Panc1 (cell line): ENCODE measurements around the gene TAX1BP1. TPM values are rescaled to one million over a fixed set of nuclear protein-coding genes. Genes with fewer than 3 reads are reported as not detected.

Experiments used
- ATAC-seq: fragments of 200-7000 bp; cut with Tn5 transposase; 2 replicates; pipeline ENCODE4 v1.9.1; 2020; ENCODE audit warnings: mild to moderate bottlenecking, moderate library complexity
- BruUV-seq: library from RNA; stranded (reverse); fragments of 400-500 nt; replicated peaks from 2 replicates; lab custom pipeline; 2021; lab: Mats Ljungman, UMichigan
- CTCF ChIA-PET: fragments of 300-600 bp; sonication (Branson Sonifier 250); formaldehyde crosslinking; loops from one replicate; lab custom pipeline; 2022; ENCODE audit warnings: antibody characterized with exemption; lab: Charles Lee
- POLR2A ChIA-PET: fragments of 300-600 bp; sonication (Branson Sonifier 250); formaldehyde crosslinking; loops from one replicate; lab custom pipeline; 2022; ENCODE audit warnings: antibody characterized with exemption; lab: Charles Lee
- DNase-seq: peaks from one replicate; pipeline ENCODE4 v3.0.0-alpha.2; 2010; ENCODE audit warnings: low read depth, low spot score
- H3K27ac ChIP-seq: 2 replicates; pipeline ENCODE4 v1.5.1; 2011; ENCODE audit warnings: mild to moderate bottlenecking, low read length, inconsistent platforms
- H3K27me3 ChIP-seq: fragments of 200-500 bp; sonication (Bioruptor generic); 2 replicates; pipeline ENCODE4 v1.6.0; 2014; ENCODE audit warnings: low read length, inconsistent platforms; ENCODE audit not compliant: control insufficient read depth, insufficient read depth
- H3K36me3 ChIP-seq: fragments of 200-500 bp; sonication (Bioruptor generic); 2 replicates; pipeline ENCODE4 v1.5.1; 2014; ENCODE audit warnings: inconsistent platforms, mild to moderate bottlenecking, low read length, moderate library complexity; ENCODE audit not compliant: control insufficient read depth, insufficient read depth
- H3K4me1 ChIP-seq: 2 replicates; pipeline ENCODE4 v1.5.1; 2011; ENCODE audit warnings: inconsistent platforms, mild to moderate bottlenecking, low read length, moderate library complexity; ENCODE audit not compliant: control insufficient read depth, insufficient read depth
- H3K4me3 ChIP-seq, 2 experiments: 2 replicates each; pipeline ENCODE4 v1.5.1; 2011 to 2012; ENCODE audit warnings: low read depth in 2 of 2, low read length in 2 of 2, mild to moderate bottlenecking in 2 of 2, inconsistent platforms in 1 of 2, moderate library complexity in 1 of 2
- H3K9me3 ChIP-seq: fragments of 200-500 bp; sonication (Bioruptor generic); 2 replicates; pipeline ENCODE4 v1.5.1; 2014; ENCODE audit warnings: low read depth, mild to moderate bottlenecking, inconsistent platforms, low read length, moderate library complexity; ENCODE audit not compliant: control insufficient read depth, insufficient read depth
- POLR2AphosphoS5 ChIP-seq: IDR thresholded peaks from 2 replicates; pipeline ENCODE4 v1.6.1; 2012; ENCODE audit warnings: mild to moderate bottlenecking, low read depth, low read length, moderate library complexity
- REST ChIP-seq, 2 experiments: IDR thresholded peaks; 2 replicates each; pipeline ENCODE4 v1.6.1; 2011 to 2012; ENCODE audit warnings: low read depth in 2 of 2, control low read depth in 1 of 2, low read length in 1 of 2, mild to moderate bottlenecking in 1 of 2, moderate library complexity in 1 of 2; ENCODE audit not compliant: insufficient read depth in 1 of 2
- SIN3A ChIP-seq: IDR thresholded peaks from 2 replicates; pipeline ENCODE4 v1.6.1; 2012; ENCODE audit warnings: low read depth, mild to moderate bottlenecking, low read length, moderate library complexity, borderline replicate concordance; ENCODE audit not compliant: insufficient read depth
- TCF7L2 ChIP-seq: IDR thresholded peaks from 2 replicates; pipeline ENCODE4 v1.6.1; 2011; ENCODE audit warnings: mild to moderate bottlenecking, low read depth, low read length, inconsistent platforms
- in situ Hi-C: cut with HindIII; loops from 2 replicates; pipeline ENCODE4 v1.10.0; 2016; ENCODE audit warnings: low sequenced_read_pairs, low pct_unique_long_range_greater_than_20kb
- intact Hi-C: fragments of 100-400 bp; cut with micrococcal nuclease; formaldehyde crosslinking; loops from one replicate; pipeline ENCODE4 v1.10.0; 2022; ENCODE audit not compliant: unreplicated experiment
- total RNA-seq: library from RNA; stranded (reverse); gene quantifications from one replicate; pipeline ENCODE4 v1.2.1, GENCODE V29; 2021; ENCODE audit not compliant: unreplicated experiment
- TF ChIP-seq, protein P1 (sequence below): fragments of 450-650 bp; IDR thresholded peaks from 2 replicates; pipeline ENCODE4 v1.5.1; 2017; ENCODE audit warnings: mild to moderate bottlenecking

Gene TAX1BP1
- total RNA-seq, 1 experiment from 2014 or later = 125 TPM

DNA sequence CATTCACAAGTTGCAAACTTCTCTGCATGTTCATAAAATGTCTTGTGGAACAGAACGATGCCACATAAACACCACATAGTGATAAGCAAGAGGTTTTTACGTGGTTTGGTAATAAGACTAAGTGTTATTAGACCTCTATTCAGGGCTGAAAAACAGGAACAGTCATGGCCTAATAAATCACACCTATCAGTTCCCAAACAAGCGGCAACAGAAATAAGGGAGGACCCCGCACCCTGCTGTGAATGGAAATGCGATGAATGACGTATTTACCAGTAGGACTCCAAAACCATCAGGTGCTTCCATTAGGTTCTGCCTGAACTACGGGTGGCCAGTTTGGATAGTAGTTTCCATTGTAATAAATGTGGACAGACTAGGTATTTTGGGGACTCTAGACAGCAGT, 129.1 kb downstream of the TAX1BP1 start:
- Histone ChIP-seq H3K4me3 (no peak overlapping the region), H3K27me3 (no peaks in the 10 kb centered on the region), H3K36me3 (no peaks in the 10 kb centered on the region), H3K9me3 (no peaks in the 10 kb centered on the region), H3K27ac (no peak overlapping the region), H3K4me1 (no peaks in the 10 kb centered on the region)
- TF ChIP-seq, protein P1, sequence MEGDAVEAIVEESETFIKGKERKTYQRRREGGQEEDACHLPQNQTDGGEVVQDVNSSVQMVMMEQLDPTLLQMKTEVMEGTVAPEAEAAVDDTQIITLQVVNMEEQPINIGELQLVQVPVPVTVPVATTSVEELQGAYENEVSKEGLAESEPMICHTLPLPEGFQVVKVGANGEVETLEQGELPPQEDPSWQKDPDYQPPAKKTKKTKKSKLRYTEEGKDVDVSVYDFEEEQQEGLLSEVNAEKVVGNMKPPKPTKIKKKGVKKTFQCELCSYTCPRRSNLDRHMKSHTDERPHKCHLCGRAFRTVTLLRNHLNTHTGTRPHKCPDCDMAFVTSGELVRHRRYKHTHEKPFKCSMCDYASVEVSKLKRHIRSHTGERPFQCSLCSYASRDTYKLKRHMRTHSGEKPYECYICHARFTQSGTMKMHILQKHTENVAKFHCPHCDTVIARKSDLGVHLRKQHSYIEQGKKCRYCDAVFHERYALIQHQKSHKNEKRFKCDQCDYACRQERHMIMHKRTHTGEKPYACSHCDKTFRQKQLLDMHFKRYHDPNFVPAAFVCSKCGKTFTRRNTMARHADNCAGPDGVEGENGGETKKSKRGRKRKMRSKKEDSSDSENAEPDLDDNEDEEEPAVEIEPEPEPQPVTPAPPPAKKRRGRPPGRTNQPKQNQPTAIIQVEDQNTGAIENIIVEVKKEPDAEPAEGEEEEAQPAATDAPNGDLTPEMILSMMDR = no peak
- TF ChIP-seq POLR2AphosphoS5 (no peak), REST (IDR thresholded peaks at IDR 0.05; ENCODE audit: insufficient read depth in 1 of 2, low read depth in 2 of 2, low read length in 1 of 2) (no peak), SIN3A (no peak), TCF7L2 (no peak)
- no peak for DNase-seq
- ATAC-seq = no peak
- ChIA-PET POLR2A (interaction anchor here (0.5 kb wide), 1 partner anchor 17 kb away, joined by 3 read pairs; no protein-coding TSS in a partner anchor), CTCF (no interaction called here)
- BruUV-seq = no TSS peak
- intact Hi-C loops (no loop called here), in situ Hi-C loops (no loop called here)

DNA sequence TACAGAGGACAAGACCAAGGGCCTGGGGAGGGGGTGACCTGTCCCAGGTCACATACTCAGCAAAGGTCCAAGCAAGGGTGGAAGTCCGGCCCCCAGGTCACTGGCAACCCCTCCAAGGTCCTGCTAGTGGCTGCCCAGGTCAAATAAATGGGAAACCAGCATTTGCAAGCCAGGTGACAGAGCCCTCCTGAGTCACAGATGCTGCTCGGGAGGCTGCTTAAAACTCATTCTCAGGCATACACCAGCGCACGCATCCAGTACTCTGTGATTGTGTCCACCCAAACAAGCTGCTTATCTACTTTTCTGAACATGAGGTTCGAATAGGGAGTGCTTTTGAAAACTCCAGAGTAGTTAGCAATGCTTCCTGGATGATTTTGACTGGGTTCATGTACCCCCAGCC, 130.6 kb downstream of the TAX1BP1 start:
- Histone ChIP-seq H3K4me1 (no peaks in the 10 kb centered on the region), H3K27me3 (no peaks in the 10 kb centered on the region), H3K36me3 (no peaks in the 10 kb centered on the region), H3K9me3 (no peaks in the 10 kb centered on the region), H3K27ac (no peak overlapping the region), H3K4me3 (no peak overlapping the region)
- no peak for DNase-seq
- ChIA-PET CTCF (no interaction called here), POLR2A (no interaction called here)
- no peak for ATAC-seq
- in situ Hi-C loops (no loop called here), intact Hi-C loops (no loop called here)
- BruUV-seq = no TSS peak
- TF ChIP-seq TCF7L2 = no peak
- TF ChIP-seq SIN3A = no peak
- TF ChIP-seq POLR2AphosphoS5 = no peak
- no peak for TF ChIP-seq REST (IDR thresholded peaks at IDR 0.05; ENCODE audit: insufficient read depth in 1 of 2, low read depth in 2 of 2, low read length in 1 of 2)
- TF ChIP-seq, protein P1 = no peak
